Lower leg skin (tissue), 4 donors: ENCODE data around the gene ST6GAL1. TPM values are rescaled to one million over a fixed set of nuclear protein-coding genes. Genes with fewer than 3 reads are reported as not detected.
"Not testable (repeated sequence)": the region's sequence is repeated elsewhere in the genome, so short reads cannot be mapped to it uniquely, and the experiment has no call there.

Source experiments
- DNase-seq, 2 donors: peaks; one replicate each; pipeline ENCODE4 v3.0.0-alpha.2; 2019; ENCODE audit warnings: low spot score in 2 of 2
- H3K4me3 ChIP-seq: fragments of 200-600 bp; sonication (generic); 2 replicates; pipeline ENCODE4 v1.5.1; 2017; ENCODE audit warnings: mild to moderate bottlenecking, low read depth; ENCODE audit not compliant: poor library complexity, severe bottlenecking
- POLR2A ChIP-seq, 2 donors: fragments of 450-650 bp; IDR thresholded peaks; one replicate each; pipeline ENCODE4 v1.6.1; 2016 to 2017; ENCODE audit warnings: antibody characterized with exemption in 2 of 2, mild to moderate bottlenecking in 1 of 2, moderate library complexity in 1 of 2
- WGBS, 2 donors: methylation state at CpG; one replicate each; pipeline ENCODE4 v1.1.5; 2018; 5-methylcytosine and 5-hydroxymethylcytosine counted together
- intact Hi-C: fragments of 100-400 bp; cut with DNase I; formaldehyde crosslinking; loops from one replicate; pipeline ENCODE4 v1.15.0; 2023; ENCODE audit warnings: low total_unique reads
- total RNA-seq, 4 donors: library from RNA; depleted of rRNA; stranded (reverse); fragments of >200 nt; gene quantifications; one replicate each; pipeline ENCODE4 v1.1.0, GENCODE V29; 2016
- TF ChIP-seq, protein P1 (sequence below), 3 donors: fragments of 450-650 bp; IDR thresholded peaks; one replicate each; pipeline ENCODE4 v1.5.1; 2016; ENCODE audit warnings: antibody characterized with exemption in 3 of 3, mild to moderate bottlenecking in 3 of 3, moderate library complexity in 2 of 3

The ST6GAL1 gene
- total RNA-seq, 4 donors from 2014 or later, result 12.8 to 44.5 (median 25.2) TPM

DNA sequence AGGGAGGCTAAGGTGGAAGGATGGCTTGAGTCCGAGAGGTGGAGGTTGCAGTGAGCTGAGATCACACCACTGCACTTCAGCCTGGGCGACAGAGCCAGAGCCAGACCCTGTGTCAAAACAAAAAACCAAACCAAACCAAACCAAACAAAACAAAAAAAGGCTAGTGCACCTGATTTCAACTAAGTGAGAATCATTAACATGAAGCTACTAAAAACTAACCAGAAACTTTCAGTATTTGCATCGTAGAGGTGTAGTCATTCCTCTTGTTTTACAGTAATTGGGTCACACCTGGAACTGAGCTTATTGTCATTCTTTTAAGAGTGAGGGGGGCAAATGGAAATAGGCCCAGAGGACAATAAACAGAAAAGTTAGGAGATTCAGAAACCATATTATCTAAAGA is 58.5 kb downstream of the ST6GAL1 start:
- intact Hi-C loops, result no loop called here
- peak in 1 of 2 donors; percentile 7 for DNase-seq
- TF ChIP-seq, protein P1, sequence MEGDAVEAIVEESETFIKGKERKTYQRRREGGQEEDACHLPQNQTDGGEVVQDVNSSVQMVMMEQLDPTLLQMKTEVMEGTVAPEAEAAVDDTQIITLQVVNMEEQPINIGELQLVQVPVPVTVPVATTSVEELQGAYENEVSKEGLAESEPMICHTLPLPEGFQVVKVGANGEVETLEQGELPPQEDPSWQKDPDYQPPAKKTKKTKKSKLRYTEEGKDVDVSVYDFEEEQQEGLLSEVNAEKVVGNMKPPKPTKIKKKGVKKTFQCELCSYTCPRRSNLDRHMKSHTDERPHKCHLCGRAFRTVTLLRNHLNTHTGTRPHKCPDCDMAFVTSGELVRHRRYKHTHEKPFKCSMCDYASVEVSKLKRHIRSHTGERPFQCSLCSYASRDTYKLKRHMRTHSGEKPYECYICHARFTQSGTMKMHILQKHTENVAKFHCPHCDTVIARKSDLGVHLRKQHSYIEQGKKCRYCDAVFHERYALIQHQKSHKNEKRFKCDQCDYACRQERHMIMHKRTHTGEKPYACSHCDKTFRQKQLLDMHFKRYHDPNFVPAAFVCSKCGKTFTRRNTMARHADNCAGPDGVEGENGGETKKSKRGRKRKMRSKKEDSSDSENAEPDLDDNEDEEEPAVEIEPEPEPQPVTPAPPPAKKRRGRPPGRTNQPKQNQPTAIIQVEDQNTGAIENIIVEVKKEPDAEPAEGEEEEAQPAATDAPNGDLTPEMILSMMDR (IDR thresholded peaks at IDR 0.05), result no peak
- TF ChIP-seq POLR2A (IDR thresholded peaks at IDR 0.05), result no peak
- WGBS, 2 donors, result 93% methylated on average over 3 of the region's 3 CpGs
- H3K4me3 ChIP-seq, result no peak overlapping the region

DNA sequence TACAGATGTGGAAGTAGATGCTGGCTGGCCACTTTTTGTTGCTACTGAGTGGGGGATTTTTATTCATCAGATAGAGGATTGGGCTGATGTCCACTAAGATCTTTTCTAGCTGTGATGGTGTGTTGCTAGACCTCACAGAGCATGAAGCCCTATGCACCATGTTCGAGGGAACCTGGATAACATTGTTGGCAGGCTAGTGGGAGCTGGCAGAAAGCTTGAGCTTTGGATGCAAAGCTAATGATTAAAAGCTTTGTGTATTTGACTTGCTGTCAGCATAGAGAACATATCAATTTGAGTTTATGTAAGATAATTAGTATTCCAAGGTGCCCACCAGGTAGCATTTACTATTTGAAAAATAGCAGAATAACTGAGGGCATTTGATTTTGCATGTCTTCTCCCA is 59.1 kb downstream of the ST6GAL1 start:
- TF ChIP-seq POLR2A (IDR thresholded peaks at IDR 0.05), result no peak
- TF ChIP-seq, protein P1 (IDR thresholded peaks at IDR 0.05), result no peak
- DNase-seq, result peak in 1 of 2 donors; percentile 13
- intact Hi-C loops, result no loop called here
- WGBS, 2 donors, result 81 to 88% methylated on average over 1 of the region's 1 CpG
- no peak overlapping the region for H3K4me3 ChIP-seq

DNA sequence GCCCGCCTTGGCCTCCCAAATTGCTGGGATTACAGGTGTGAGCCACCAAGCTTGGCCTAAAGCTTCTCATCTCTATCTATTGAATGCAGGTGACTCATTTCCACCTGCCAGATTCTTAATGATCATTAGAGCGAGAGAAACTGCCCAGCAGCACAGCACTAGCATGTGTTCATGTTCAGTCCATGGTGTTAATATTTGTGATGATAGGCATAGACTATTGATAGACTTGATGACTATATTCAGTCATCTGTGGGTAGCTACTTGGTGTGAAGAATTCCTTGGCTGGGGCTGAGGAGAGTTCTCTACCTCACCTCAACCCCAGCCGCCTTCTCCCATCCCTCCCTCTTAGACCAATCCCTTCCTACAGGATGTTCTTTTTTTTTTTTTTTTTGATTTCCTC is 60.0 kb downstream of the ST6GAL1 start:
- H3K4me3 ChIP-seq, result no peak overlapping the region
- no peak for DNase-seq
- intact Hi-C loops, result no loop called here
- TF ChIP-seq, protein P1 (IDR thresholded peaks at IDR 0.05), result no peak
- TF ChIP-seq POLR2A (IDR thresholded peaks at IDR 0.05), result no peak
- whole genome bisulfite sequencing, 2 donors, result 94 to 96% methylated on average over 3 of the region's 3 CpGs

DNA sequence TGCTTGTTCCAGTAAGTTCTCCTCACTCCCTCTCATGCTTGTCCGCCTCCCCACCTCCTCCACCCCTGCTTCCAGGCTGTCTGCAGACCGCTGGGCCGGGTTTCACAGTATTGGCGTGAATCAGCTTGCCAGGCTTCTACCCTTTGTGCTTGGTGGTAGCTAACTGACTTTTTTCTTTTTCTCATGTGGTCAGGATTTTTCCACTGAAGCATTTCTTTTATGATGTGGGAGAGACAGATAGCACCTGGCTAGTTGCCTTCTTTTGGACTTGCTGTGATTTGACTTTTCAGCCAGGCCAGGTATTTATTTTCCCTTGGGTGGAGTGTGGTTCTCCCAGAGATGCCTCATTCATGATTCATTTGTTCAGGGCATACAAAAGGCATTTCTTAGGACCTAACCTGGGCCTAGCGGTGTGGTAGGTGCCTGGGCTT is 60.6 kb downstream of the ST6GAL1 start:
- WGBS, 2 donors, result 86 to 89% methylated on average over 5 of the region's 5 CpGs
- intact Hi-C loops, result no loop called here
- DNase-seq, result no peak
- no peak overlapping the region for H3K4me3 ChIP-seq
- TF ChIP-seq POLR2A (IDR thresholded peaks at IDR 0.05), result no peak
- TF ChIP-seq, protein P1 (IDR thresholded peaks at IDR 0.05), result no peak

DNA sequence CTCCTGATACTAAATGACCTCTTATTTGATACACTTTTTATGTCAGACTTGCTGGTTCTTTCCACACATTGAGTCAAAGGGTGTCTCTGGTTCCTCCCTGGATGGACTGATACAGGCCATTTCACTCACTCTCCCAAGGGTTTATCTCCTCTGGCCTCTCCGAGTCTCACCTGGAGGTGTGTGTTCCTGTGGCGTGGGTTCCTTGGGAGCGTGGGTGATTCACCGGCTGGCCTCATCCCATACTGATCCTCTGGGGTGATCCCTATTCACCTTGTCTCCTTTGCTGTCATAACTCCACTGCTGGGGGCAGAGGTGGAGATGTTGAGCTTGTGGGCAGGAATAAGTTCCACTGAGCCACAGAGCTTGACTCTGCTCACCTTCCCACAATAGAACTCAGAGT is 61.1 kb downstream of the ST6GAL1 start:
- no peak for DNase-seq
- no peak for TF ChIP-seq POLR2A (IDR thresholded peaks at IDR 0.05)
- TF ChIP-seq, protein P1 (IDR thresholded peaks at IDR 0.05), result no peak
- H3K4me3 ChIP-seq, result no peak overlapping the region
- WGBS, 2 donors, result 86 to 100% methylated on average over 4 of the region's 4 CpGs
- intact Hi-C loops, result no loop called here

DNA sequence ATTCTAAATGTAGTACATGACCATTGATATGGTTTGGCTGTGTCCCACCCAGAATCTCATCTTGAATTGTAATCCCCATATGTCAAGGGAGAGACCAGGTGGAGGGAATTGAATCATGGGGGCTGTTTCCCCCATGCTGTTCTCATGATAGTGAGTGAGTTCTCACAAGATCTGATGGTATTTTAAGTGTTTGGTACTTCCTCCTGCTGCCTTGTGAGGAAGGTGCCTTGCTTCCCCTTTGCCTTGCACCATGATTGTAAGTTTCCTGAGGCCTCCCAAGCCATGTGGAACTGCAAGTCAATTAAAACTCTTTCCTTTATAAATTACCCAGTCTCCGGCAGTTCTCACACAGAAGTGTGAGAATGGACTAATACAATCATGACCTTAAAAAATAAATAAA is 61.8 kb downstream of the ST6GAL1 start:
- WGBS, 2 donors, result 90 to 93% methylated on average over 1 of the region's 1 CpG
- DNase-seq, result peak in 1 of 2 donors; percentile 6
- H3K4me3 ChIP-seq, intact Hi-C loops: not testable (repeated sequence)
